ENCODE results near the gene CYP1B1.

- TF ChIP-seq, protein P1, sequence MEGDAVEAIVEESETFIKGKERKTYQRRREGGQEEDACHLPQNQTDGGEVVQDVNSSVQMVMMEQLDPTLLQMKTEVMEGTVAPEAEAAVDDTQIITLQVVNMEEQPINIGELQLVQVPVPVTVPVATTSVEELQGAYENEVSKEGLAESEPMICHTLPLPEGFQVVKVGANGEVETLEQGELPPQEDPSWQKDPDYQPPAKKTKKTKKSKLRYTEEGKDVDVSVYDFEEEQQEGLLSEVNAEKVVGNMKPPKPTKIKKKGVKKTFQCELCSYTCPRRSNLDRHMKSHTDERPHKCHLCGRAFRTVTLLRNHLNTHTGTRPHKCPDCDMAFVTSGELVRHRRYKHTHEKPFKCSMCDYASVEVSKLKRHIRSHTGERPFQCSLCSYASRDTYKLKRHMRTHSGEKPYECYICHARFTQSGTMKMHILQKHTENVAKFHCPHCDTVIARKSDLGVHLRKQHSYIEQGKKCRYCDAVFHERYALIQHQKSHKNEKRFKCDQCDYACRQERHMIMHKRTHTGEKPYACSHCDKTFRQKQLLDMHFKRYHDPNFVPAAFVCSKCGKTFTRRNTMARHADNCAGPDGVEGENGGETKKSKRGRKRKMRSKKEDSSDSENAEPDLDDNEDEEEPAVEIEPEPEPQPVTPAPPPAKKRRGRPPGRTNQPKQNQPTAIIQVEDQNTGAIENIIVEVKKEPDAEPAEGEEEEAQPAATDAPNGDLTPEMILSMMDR (IDR thresholded peaks at IDR 0.05; ENCODE audit: low read length), result no peak
- no peak for TF ChIP-seq EZH2 (IDR thresholded peaks at IDR 0.05; ENCODE audit: borderline replicate concordance, low read length)
Measured at GRCh38 chr2:38123911-38124310, 48.0 kb upstream of the CYP1B1 start.

Data from OCI-LY1 (cell line).